Prostate gland (tissue), 2 donors: Measurements from ENCODE around the gene EIF3B. TPM values are rescaled to one million over a fixed set of nuclear protein-coding genes. Genes with fewer than 3 reads are reported as not detected.

ENCODE experiments used
- DNase-seq: peaks from one replicate; pipeline ENCODE4 v3.0.0-alpha.2; 2019; ENCODE audit warnings: low spot score
- H3K27ac ChIP-seq, 2 donors: fragments of 200-600 bp; sonication (generic); 2 replicates each; pipeline ENCODE4 v1.5.1; 2017 to 2019
- H3K27me3 ChIP-seq: fragments of 200-600 bp; sonication (generic); replicated peaks from 2 replicates; pipeline ENCODE4 v1.5.1; 2019; ENCODE audit not compliant: insufficient read depth
- H3K36me3 ChIP-seq, 2 donors: fragments of 200-600 bp; sonication (generic); 1 replicate in 1 of 2; 2 replicates in 1 of 2; pipeline versions ENCODE4 v1.5.1 to v1.8.1; 2017 to 2019
- H3K4me1 ChIP-seq: fragments of 200-600 bp; sonication (generic); replicated peaks from 2 replicates; pipeline ENCODE4 v1.5.1; 2019
- H3K4me3 ChIP-seq, 2 donors: fragments of 200-600 bp; sonication (generic); 2 replicates each; pipeline ENCODE4 v1.5.1; 2017 to 2019
- H3K9me3 ChIP-seq: fragments of 200-600 bp; sonication (generic); 2 replicates; pipeline ENCODE4 v1.5.1; 2017
- POLR2A ChIP-seq: fragments of 450-650 bp; IDR thresholded peaks from one replicate; pipeline ENCODE4 v1.6.1; 2016; ENCODE audit warnings: antibody characterized with exemption, mild to moderate bottlenecking
- POLR2AphosphoS5 ChIP-seq: sonication (generic); formaldehyde crosslinking; IDR thresholded peaks from one replicate; pipeline ENCODE4 v1.6.1; 2017; ENCODE audit warnings: antibody characterized with exemption
- WGBS: methylation state at CpG from one replicate; pipeline ENCODE4 v1.1.5; 2018; 5-methylcytosine and 5-hydroxymethylcytosine counted together
- intact Hi-C: fragments of 100-400 bp; cut with DNase I; formaldehyde crosslinking; loops from one replicate; pipeline ENCODE4 v1.14.2; 2022
- total RNA-seq, 2 donors: library from RNA; depleted of rRNA; stranded (reverse); fragments of >200 nt; gene quantifications; one replicate each; pipeline ENCODE4 v1.1.0, GENCODE V29; 2016
- TF ChIP-seq, protein P1 (sequence below), 4 experiments: fragments of 200-600 bp in 2 of 4; fragments of 450-650 bp in 2 of 4; sonication (generic) in 2 of 4; IDR thresholded peaks; 1 replicate in 3 of 4; 2 replicates in 1 of 4; pipeline ENCODE4 v1.5.1; 2016 to 2019; ENCODE audit warnings: antibody characterized with exemption in 4 of 4, mild to moderate bottlenecking in 2 of 4, moderate library complexity in 2 of 4

EIF3B gene
- total RNA-seq, 2 donors from 2014 or later, result 141 to 220 TPM

DNA sequence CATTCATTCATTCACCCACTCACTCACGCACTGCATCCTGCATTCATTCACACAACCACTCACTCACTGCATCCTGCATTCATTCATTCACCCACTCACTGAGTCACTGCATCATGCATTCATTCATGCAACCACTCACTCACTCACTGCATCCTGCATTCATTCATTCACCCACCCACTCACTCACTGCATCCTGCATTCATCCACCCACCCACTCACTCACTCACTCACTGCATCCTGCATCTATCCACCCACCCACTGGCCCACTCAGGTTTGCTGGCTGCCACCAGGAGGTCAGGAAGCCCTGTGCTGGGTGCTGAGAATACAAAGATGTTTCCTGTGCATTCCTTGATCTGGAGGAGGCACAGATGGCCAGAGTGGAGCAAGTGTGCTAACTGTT, 38.0 kb upstream of the EIF3B start:
- Histone ChIP-seq H3K27me3 (no peaks in the 10 kb centered on the region), H3K4me1 (no peaks in the 10 kb centered on the region), H3K9me3 (no peaks in the 10 kb centered on the region), H3K27ac (no peak overlapping the region), H3K4me3 (no peak overlapping the region), H3K36me3 (no peaks in the 10 kb centered on the region)
- no peak for DNase-seq
- intact Hi-C loops, result no loop called here
- WGBS, result 93% methylated on average over 1 of the region's 1 CpG
- TF ChIP-seq POLR2A, result no peak
- no peak for TF ChIP-seq POLR2AphosphoS5
- TF ChIP-seq, protein P1, sequence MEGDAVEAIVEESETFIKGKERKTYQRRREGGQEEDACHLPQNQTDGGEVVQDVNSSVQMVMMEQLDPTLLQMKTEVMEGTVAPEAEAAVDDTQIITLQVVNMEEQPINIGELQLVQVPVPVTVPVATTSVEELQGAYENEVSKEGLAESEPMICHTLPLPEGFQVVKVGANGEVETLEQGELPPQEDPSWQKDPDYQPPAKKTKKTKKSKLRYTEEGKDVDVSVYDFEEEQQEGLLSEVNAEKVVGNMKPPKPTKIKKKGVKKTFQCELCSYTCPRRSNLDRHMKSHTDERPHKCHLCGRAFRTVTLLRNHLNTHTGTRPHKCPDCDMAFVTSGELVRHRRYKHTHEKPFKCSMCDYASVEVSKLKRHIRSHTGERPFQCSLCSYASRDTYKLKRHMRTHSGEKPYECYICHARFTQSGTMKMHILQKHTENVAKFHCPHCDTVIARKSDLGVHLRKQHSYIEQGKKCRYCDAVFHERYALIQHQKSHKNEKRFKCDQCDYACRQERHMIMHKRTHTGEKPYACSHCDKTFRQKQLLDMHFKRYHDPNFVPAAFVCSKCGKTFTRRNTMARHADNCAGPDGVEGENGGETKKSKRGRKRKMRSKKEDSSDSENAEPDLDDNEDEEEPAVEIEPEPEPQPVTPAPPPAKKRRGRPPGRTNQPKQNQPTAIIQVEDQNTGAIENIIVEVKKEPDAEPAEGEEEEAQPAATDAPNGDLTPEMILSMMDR (IDR thresholded peaks at IDR 0.05), result no peak

DNA sequence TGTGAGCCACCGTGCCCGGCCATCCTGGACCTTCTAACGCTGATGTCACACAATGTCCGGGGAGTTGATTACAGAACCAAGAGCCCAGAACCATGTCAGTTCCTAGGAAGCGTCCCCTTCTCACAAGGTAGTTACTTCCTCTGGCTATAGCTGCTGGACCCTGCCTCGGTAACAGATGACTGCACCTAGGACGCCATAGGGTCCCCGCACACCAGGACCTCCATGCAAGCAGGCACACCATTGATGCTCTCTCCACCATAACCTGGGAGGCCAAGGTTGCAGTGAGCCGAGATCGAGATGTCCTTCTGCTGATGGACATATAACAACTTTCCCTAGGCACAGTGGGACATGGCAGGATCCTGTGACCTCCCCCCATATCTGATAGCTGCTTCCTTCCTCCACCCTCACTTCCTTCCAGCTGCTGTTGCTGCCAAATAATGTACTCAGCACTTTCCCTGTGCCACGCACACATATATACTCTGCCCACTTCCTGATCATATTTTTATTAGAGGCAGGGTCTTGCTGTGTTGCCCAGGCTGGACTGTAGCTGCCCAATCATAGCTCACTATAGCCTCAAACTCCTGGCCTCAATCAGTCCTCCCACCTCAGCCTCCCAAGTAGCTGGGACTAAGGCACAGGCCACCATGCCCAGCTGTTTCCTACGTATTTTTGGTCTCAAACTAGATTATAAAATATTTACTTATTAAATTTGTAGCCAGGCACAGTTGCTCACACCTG, 36.9 kb upstream of the EIF3B start:
- Histone ChIP-seq H3K27me3 (no peaks in the 10 kb centered on the region), H3K36me3 (no peaks in the 10 kb centered on the region), H3K27ac (no peak overlapping the region), H3K4me3 (no peak overlapping the region), H3K9me3 (no peaks in the 10 kb centered on the region), H3K4me1 (no peaks in the 10 kb centered on the region)
- 86% methylated on average over 12 of the region's 12 CpGs for WGBS
- no peak for TF ChIP-seq POLR2AphosphoS5
- TF ChIP-seq, protein P1 (IDR thresholded peaks at IDR 0.05), result no peak
- TF ChIP-seq POLR2A, result no peak
- no peak for DNase-seq
- intact Hi-C loops, result no loop called here

DNA sequence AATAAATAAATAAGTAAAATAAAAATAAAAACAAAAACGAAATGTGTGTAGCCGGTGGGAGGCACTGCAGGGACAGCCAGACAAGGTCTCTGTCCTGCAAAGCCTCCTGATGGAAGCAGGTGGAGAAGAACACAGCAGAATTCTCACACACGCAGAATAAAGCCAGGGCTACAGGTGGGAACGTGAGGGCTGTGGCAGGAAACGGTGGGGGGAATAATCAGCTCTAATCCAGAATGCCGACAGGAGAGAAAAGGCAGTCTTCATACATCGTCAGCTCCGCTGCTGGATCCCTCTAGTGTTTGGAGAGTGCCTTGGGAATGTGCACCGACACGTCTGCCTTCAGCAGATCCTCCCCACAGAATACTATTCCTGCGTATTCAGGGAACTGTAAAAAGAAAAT, 33.6 kb upstream of the EIF3B start:
- Histone ChIP-seq H3K36me3 (no peaks in the 10 kb centered on the region), H3K27ac (no peak overlapping the region), H3K4me3 (no peak overlapping the region), H3K9me3 (no peaks in the 10 kb centered on the region), H3K27me3 (no peaks in the 10 kb centered on the region), H3K4me1 (no peaks in the 10 kb centered on the region)
- peak; percentile 7 for DNase-seq
- intact Hi-C loops, result no loop called here
- 44% methylated on average over 11 of the region's 11 CpGs for WGBS
- TF ChIP-seq POLR2AphosphoS5 (no peak), POLR2A (no peak)
- TF ChIP-seq, protein P1 (IDR thresholded peaks at IDR 0.05), result peak in 1 of 4 experiments; percentile 18

DNA sequence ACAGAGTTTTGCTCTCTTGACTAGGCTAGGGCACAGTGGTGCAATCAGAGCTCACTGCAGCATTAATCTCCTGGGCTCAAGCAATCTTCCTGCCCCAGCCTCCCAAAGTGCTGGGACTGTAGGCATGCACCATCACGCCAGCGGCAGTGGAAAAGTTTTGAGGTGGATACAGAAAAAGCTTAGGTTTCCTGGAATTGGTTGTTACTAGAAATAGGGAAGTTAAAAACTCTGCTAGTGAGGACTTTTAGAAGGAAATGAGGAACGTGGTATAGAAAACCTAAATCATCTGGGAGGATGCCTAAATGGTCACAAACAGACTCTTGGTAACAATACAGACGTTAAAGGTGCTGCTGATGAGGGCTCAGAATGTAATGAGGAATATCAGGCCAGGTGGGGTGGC, 29.5 kb upstream of the EIF3B start:
- no peak for TF ChIP-seq POLR2A
- TF ChIP-seq, protein P1 (IDR thresholded peaks at IDR 0.05), result no peak
- no peak for TF ChIP-seq POLR2AphosphoS5
- Histone ChIP-seq H3K36me3 (no peaks in the 10 kb centered on the region), H3K27me3 (no peaks in the 10 kb centered on the region), H3K4me3 (no peak overlapping the region), H3K4me1 (no peaks in the 10 kb centered on the region), H3K9me3 (no peaks in the 10 kb centered on the region), H3K27ac (no peak overlapping the region)
- WGBS, result 37% methylated on average over 4 of the region's 4 CpGs
- intact Hi-C loops, result no loop called here
- no peak for DNase-seq

DNA sequence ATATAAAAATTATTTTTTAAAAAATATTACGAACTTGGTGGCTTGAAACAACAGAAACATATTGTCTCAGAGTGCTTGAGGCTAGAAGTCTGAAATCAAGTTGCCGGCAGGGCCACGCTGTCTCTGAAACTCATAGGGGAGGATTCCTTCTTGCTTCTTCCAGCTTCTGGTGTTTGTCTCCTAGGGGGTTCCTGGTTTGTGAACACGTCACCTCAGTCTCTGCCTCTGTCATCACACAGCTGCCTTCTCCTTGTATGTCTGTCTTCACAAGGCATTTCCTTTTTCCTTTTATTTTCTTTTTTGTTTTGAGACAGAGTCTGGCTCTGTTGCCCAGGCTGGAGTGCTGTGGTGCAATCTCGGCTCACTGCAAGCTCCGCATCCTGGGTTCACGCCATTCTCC, 27.7 kb upstream of the EIF3B start:
- Histone ChIP-seq H3K4me1 (no peaks in the 10 kb centered on the region), H3K9me3 (no peaks in the 10 kb centered on the region), H3K27me3 (no peaks in the 10 kb centered on the region), H3K27ac (no peak overlapping the region), H3K4me3 (no peak overlapping the region), H3K36me3 (no peaks in the 10 kb centered on the region)
- TF ChIP-seq POLR2A (no peak), POLR2AphosphoS5 (no peak)
- TF ChIP-seq, protein P1 (IDR thresholded peaks at IDR 0.05), result no peak
- no peak for DNase-seq
- 91% methylated on average over 7 of the region's 7 CpGs for WGBS
- intact Hi-C loops, result no loop called here
